H9 (cell line): Measurements from ENCODE around the gene HOATZ. TPM values are rescaled to one million over a fixed set of nuclear protein-coding genes. Genes with fewer than 3 reads are reported as not detected.

Experiments
- DNase-seq: peaks from one replicate; pipeline ENCODE4 v3.0.0-alpha.2; 2017
- H2AFZ ChIP-seq: one replicate; pipeline ENCODE4 v1.6.1; 2013; ENCODE audit warnings: mild to moderate bottlenecking, low read length, control low read depth, moderate library complexity
- H2AK5ac ChIP-seq: 2 replicates; pipeline ENCODE4 v1.6.1; 2013; ENCODE audit warnings: low read length, control low read depth, mixed read lengths; ENCODE audit not compliant: insufficient read length
- H2BK120ac ChIP-seq: one replicate; pipeline ENCODE4 v1.6.1; 2013; ENCODE audit warnings: low read depth, mild to moderate bottlenecking, low read length, control low read depth, inconsistent platforms; ENCODE audit not compliant: poor library complexity, severe bottlenecking
- H2BK12ac ChIP-seq: 2 replicates; pipeline ENCODE4 v1.6.1; 2013; ENCODE audit warnings: low read length, control low read depth, mixed read lengths, low read depth; ENCODE audit not compliant: insufficient read length
- H2BK15ac ChIP-seq: 2 replicates; pipeline ENCODE4 v1.6.1; 2013; ENCODE audit warnings: low read depth, low read length, control low read depth
- H2BK20ac ChIP-seq: one replicate; pipeline ENCODE4 v1.6.1; 2013; ENCODE audit warnings: low read depth, mild to moderate bottlenecking, low read length, control low read depth, inconsistent platforms; ENCODE audit not compliant: poor library complexity, severe bottlenecking
- H2BK5ac ChIP-seq: 2 replicates; pipeline ENCODE4 v1.6.1; 2013; ENCODE audit warnings: low read length, control low read depth, mixed read lengths; ENCODE audit not compliant: insufficient read length
- H3K14ac ChIP-seq: 2 replicates; pipeline ENCODE4 v1.6.1; 2013; ENCODE audit warnings: low read length, control low read depth; ENCODE audit not compliant: insufficient read depth
- H3K18ac ChIP-seq: 2 replicates; pipeline ENCODE4 v1.6.1; 2013; ENCODE audit warnings: low read depth, mild to moderate bottlenecking, mixed read lengths, low read length, control low read depth; ENCODE audit not compliant: insufficient read length
- H3K23ac ChIP-seq: 2 replicates; pipeline ENCODE4 v1.6.1; 2013; ENCODE audit warnings: low read length, control low read depth, mixed read lengths, low read depth; ENCODE audit not compliant: insufficient read length
- H3K23me2 ChIP-seq: 2 replicates; pipeline ENCODE4 v1.6.1; 2013; ENCODE audit warnings: low read depth, mild to moderate bottlenecking, mixed read lengths, low read length, control low read depth; ENCODE audit not compliant: insufficient read length, poor library complexity, severe bottlenecking
- H3K27ac ChIP-seq: 2 replicates; pipeline ENCODE4 v1.5.1; 2013; ENCODE audit warnings: low read length, control low read depth, mixed read lengths, low read depth; ENCODE audit not compliant: insufficient read length
- H3K27me3 ChIP-seq: 2 replicates; pipeline ENCODE4 v1.6.1; 2013; ENCODE audit warnings: low read length, control low read depth, inconsistent platforms; ENCODE audit not compliant: insufficient read depth
- H3K4ac ChIP-seq: 2 replicates; pipeline ENCODE4 v1.6.1; 2013; ENCODE audit warnings: low read depth, mild to moderate bottlenecking, control low read depth, inconsistent platforms, low read length, moderate library complexity
- H3K4me1 ChIP-seq: 2 replicates; pipeline ENCODE4 v1.6.1; 2013; ENCODE audit warnings: low read length, control low read depth, inconsistent platforms; ENCODE audit not compliant: insufficient read depth
- H3K4me2 ChIP-seq: 2 replicates; pipeline ENCODE4 v1.6.1; 2013; ENCODE audit warnings: low read length, control low read depth, mixed read lengths; ENCODE audit not compliant: insufficient read length, insufficient read depth
- H3K56ac ChIP-seq: 2 replicates; pipeline ENCODE4 v1.6.1; 2013; ENCODE audit warnings: low read depth, mild to moderate bottlenecking, mixed read lengths, low read length, control low read depth; ENCODE audit not compliant: insufficient read length
- H3K79me1 ChIP-seq: 2 replicates; pipeline ENCODE4 v1.6.1; 2013; ENCODE audit warnings: low read depth, mild to moderate bottlenecking, moderate library complexity, low read length, control low read depth, inconsistent platforms; ENCODE audit not compliant: insufficient read depth, poor library complexity, severe bottlenecking
- H3K79me2 ChIP-seq: 2 replicates; pipeline ENCODE4 v1.6.1; 2013; ENCODE audit warnings: low read length, control low read depth, inconsistent platforms; ENCODE audit not compliant: insufficient read depth
- H3K9ac ChIP-seq: 2 replicates; pipeline ENCODE4 v1.6.1; 2013; ENCODE audit warnings: low read length, control low read depth, mixed read lengths; ENCODE audit not compliant: insufficient read length; ENCODE audit errors: extremely low read depth
- H3K9me3 ChIP-seq: one replicate; pipeline ENCODE4 v1.6.1; 2013; ENCODE audit warnings: low read depth, low read length, inconsistent platforms; ENCODE audit not compliant: control insufficient read depth
- H3T11ph ChIP-seq: one replicate; pipeline ENCODE4 v1.6.1; 2013; ENCODE audit warnings: mild to moderate bottlenecking, low read length, control low read depth, inconsistent platforms
- H4K20me1 ChIP-seq: one replicate; pipeline ENCODE4 v1.6.1; 2013; ENCODE audit not compliant: control insufficient read depth, insufficient read length, insufficient read depth
- H4K5ac ChIP-seq: 2 replicates; pipeline ENCODE4 v1.6.1; 2013; ENCODE audit warnings: low read depth, mild to moderate bottlenecking, mixed read lengths, low read length, control low read depth; ENCODE audit not compliant: insufficient read length
- H4K8ac ChIP-seq: replicated peaks from 2 replicates; pipeline ENCODE4 v1.6.1; 2013; ENCODE audit warnings: low read length, control low read depth, mixed read lengths, low read depth; ENCODE audit not compliant: insufficient read length
- H4K91ac ChIP-seq: 2 replicates; pipeline ENCODE4 v1.6.1; 2013; ENCODE audit warnings: low read depth, mild to moderate bottlenecking, moderate library complexity, mixed read lengths, low read length, control low read depth; ENCODE audit not compliant: insufficient read length
- H3K27ac Mint-ChIP-seq, 3 experiments: 2 replicates in 2 of 3; 3 replicates in 1 of 3; pipeline ENCODE4 v1.8.0; 2020 to 2021; ENCODE audit warnings: mixed read lengths in 3 of 3, mild to moderate bottlenecking in 1 of 3, moderate library complexity in 1 of 3
- H3K27me3 Mint-ChIP-seq: 2 replicates; pipeline ENCODE4 v1.8.0; 2021; ENCODE audit warnings: low read depth, mild to moderate bottlenecking, moderate library complexity, mixed read lengths
- H3K36me3 Mint-ChIP-seq, 3 experiments: 2 replicates in 2 of 3; 3 replicates in 1 of 3; pipeline ENCODE4 v1.8.0; 2020 to 2021; ENCODE audit warnings: low read depth in 3 of 3, mixed read lengths in 3 of 3; ENCODE audit not compliant: insufficient read depth in 1 of 3
- H3K4me1 Mint-ChIP-seq, 2 experiments: 2 replicates each; pipeline ENCODE4 v1.8.0; 2020; ENCODE audit warnings: mixed read lengths in 2 of 2
- H3K4me3 Mint-ChIP-seq, 2 experiments: 2 replicates in 1 of 2; 3 replicates in 1 of 2; pipeline ENCODE4 v1.8.0; 2020 to 2021; ENCODE audit warnings: mild to moderate bottlenecking in 2 of 2, mixed read lengths in 2 of 2, moderate library complexity in 1 of 2
- H3K9me3 Mint-ChIP-seq, 2 experiments: 2 replicates in 1 of 2; 3 replicates in 1 of 2; pipeline ENCODE4 v1.8.0; 2020; ENCODE audit warnings: mild to moderate bottlenecking in 2 of 2, mixed read lengths in 2 of 2, moderate library complexity in 1 of 2
- WGBS: extraction: QIAGEN DNeasy Blood & Tissue Kit; methylation state at CpG from one replicate; pipeline ENCODE4 v1.1.7; 2013; ENCODE audit warnings: missing lambda C conversion rate, low lambda C conversion rate, mixed read lengths; ENCODE audit not compliant: insufficient read length; ENCODE audit errors: extremely low coverage; 5-methylcytosine and 5-hydroxymethylcytosine counted together
- total RNA-seq: library from RNA; stranded (reverse); gene quantifications from 2 replicates; pipeline ENCODE4 v1.2.1, GENCODE V29; 2021
- TF ChIP-seq, protein P1 (sequence below): fragments of 200-600 bp; sonication (generic); conservative IDR thresholded peaks from 3 replicates; pipeline ENCODE4 v1.8.0; 2021; ENCODE audit warnings: antibody characterized with exemption, mild to moderate bottlenecking

Gene HOATZ
- total RNA-seq, 1 experiment from 2014 or later = not detected

DNA sequence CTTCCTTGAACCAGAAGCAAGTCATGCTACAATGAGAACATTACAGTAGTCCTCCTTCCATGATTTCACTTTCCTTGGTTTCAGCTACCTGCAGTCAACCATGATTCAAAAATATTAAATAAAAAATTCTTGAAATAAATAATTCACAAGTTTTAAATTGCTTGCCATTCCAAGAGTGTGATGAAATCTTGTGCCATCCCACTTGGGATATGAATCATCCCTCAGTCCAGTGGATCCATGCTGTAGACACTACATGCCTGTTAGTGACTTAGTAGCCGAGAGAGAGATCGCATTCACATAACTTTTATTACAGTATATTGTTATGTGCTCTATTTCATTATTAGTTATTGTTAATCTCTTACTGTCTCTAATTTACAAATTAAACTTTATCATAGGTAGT lies 6.0 kb downstream of the HOATZ start:
- Histone ChIP-seq H3K23me2 (no peaks in the 10 kb centered on the region), H2BK120ac (no peak overlapping the region), H3K4ac (no peak overlapping the region), H2BK5ac (no peak overlapping the region), H4K8ac (no peak overlapping the region), H3K23ac (no peak overlapping the region), H3K9ac (no peak overlapping the region), H2AK5ac (no peak overlapping the region), H3T11ph (no peak overlapping the region), H3K79me2 (no peaks in the 10 kb centered on the region), H3K56ac (no peak overlapping the region), H4K5ac (no peak overlapping the region), H3K18ac (no peak overlapping the region), H2AFZ (no peak overlapping the region), H4K20me1 (no peaks in the 10 kb centered on the region), H4K91ac (no peak overlapping the region), H3K4me1 (no peaks in the 10 kb centered on the region), H2BK20ac (no peak overlapping the region), H2BK15ac (no peak overlapping the region), H3K79me1 (no peaks in the 10 kb centered on the region), H3K4me2 (no peak overlapping the region), H3K14ac (no peak overlapping the region), H3K27me3 (no peaks in the 10 kb centered on the region), H2BK12ac (no peak overlapping the region), H3K9me3 (no peaks in the 10 kb centered on the region), H3K27ac (no peak overlapping the region)
- Mint-ChIP-seq H3K4me1 (no peaks in the 10 kb centered on the region), H3K27me3 (peaks cover 3% of the 10 kb centered on the region), H3K4me3 (no peak overlapping the region), H3K36me3 (no peaks in the 10 kb centered on the region), H3K9me3 (no peaks in the 10 kb centered on the region), H3K27ac (no peak overlapping the region)
- DNase-seq = no peak
- WGBS = no CpG with 5 or more reads among the region's 2 CpGs
- TF ChIP-seq, protein P1, sequence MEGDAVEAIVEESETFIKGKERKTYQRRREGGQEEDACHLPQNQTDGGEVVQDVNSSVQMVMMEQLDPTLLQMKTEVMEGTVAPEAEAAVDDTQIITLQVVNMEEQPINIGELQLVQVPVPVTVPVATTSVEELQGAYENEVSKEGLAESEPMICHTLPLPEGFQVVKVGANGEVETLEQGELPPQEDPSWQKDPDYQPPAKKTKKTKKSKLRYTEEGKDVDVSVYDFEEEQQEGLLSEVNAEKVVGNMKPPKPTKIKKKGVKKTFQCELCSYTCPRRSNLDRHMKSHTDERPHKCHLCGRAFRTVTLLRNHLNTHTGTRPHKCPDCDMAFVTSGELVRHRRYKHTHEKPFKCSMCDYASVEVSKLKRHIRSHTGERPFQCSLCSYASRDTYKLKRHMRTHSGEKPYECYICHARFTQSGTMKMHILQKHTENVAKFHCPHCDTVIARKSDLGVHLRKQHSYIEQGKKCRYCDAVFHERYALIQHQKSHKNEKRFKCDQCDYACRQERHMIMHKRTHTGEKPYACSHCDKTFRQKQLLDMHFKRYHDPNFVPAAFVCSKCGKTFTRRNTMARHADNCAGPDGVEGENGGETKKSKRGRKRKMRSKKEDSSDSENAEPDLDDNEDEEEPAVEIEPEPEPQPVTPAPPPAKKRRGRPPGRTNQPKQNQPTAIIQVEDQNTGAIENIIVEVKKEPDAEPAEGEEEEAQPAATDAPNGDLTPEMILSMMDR = no peak
